Lung (tissue), 12 donors: ENCODE measurements around the gene SMARCAL1. TPM values are rescaled to one million over a fixed set of nuclear protein-coding genes. Genes with fewer than 3 reads are reported as not detected.

ENCODE experiments used
- ATAC-seq: fragments of 200-7000 bp; cut with Tn5 transposase; one replicate; pipeline ENCODE4 v1.9.1; 2020; ENCODE audit warnings: moderate number of reproducible peaks; ENCODE audit not compliant: insufficient read depth, low FRiP score
- DNase-seq, 3 donors: peaks; one replicate each; pipeline ENCODE4 v3.0.0-alpha.2; 2013 to 2017
- H3K27ac ChIP-seq, 2 donors: one replicate each; pipeline ENCODE4 v1.5.1; 2013; ENCODE audit warnings: mild to moderate bottlenecking in 2 of 2, moderate library complexity in 2 of 2, control low read depth in 1 of 2, inconsistent platforms in 1 of 2, low read depth in 1 of 2, low read length in 1 of 2
- H3K27me3 ChIP-seq, 3 donors: one replicate each; pipeline ENCODE4 v1.5.1; 2013; ENCODE audit warnings: low read length in 2 of 3; ENCODE audit not compliant: control insufficient read depth in 3 of 3, insufficient read depth in 3 of 3
- H3K36me3 ChIP-seq, 4 donors: one replicate each; pipeline ENCODE4 v1.5.1; 2013; ENCODE audit warnings: low read length in 4 of 4, mild to moderate bottlenecking in 1 of 4, moderate library complexity in 1 of 4; ENCODE audit not compliant: control insufficient read depth in 4 of 4, insufficient read depth in 4 of 4
- H3K4me1 ChIP-seq, 5 donors: one replicate each; pipeline ENCODE4 v1.5.1; 2013; ENCODE audit warnings: low read length in 5 of 5, mild to moderate bottlenecking in 2 of 5, moderate library complexity in 1 of 5; ENCODE audit not compliant: control insufficient read depth in 5 of 5, insufficient read depth in 5 of 5
- H3K4me3 ChIP-seq: one replicate; pipeline ENCODE4 v1.5.1; 2013; ENCODE audit warnings: mild to moderate bottlenecking, control low read depth, moderate library complexity
- H3K9ac ChIP-seq, 2 donors: one replicate each; pipeline ENCODE4 v1.5.1; 2013; ENCODE audit warnings: low read length in 2 of 2, control low read depth in 1 of 2; ENCODE audit not compliant: insufficient read depth in 1 of 2
- H3K9me3 ChIP-seq, 4 donors: one replicate each; pipeline ENCODE4 v1.5.1; 2013; ENCODE audit warnings: low read length in 3 of 4, mild to moderate bottlenecking in 1 of 4, moderate library complexity in 1 of 4; ENCODE audit not compliant: control insufficient read depth in 4 of 4, insufficient read depth in 3 of 4
- CTCF ChIP-seq: IDR thresholded peaks from 2 replicates; pipeline ENCODE4 v1.5.1; 2012; ENCODE audit warnings: mild to moderate bottlenecking; ENCODE audit errors: control extremely low read depth, extremely low read depth
- WGBS, 2 donors: extraction: QIAGEN DNeasy Blood & Tissue Kit; methylation state at CpG; one replicate each; pipeline ENCODE4 v1.1.7; 2013; 5-methylcytosine and 5-hydroxymethylcytosine counted together
- polyA plus RNA-seq, 2 donors: library from polyadenylated mRNA; stranded (reverse); fragments of 200-250 nt; gene quantifications; one replicate each; pipeline ENCODE4 v1.2.1, GENCODE V29; 2013
- total RNA-seq, 2 donors: library from RNA; depleted of rRNA in 1 of 2; stranded (reverse); fragments of >200 nt in 1 of 2; gene quantifications; one replicate each; pipeline ENCODE4 v1.2.1, GENCODE V29; 2014 to 2021
- donor health status: control.
- donor health status: control.
- donor health status: Bipolar disorder and iron deficiency.
- donor health status: healthy.
- donor health status: DM: yes; HTN: yes; CAD: no.

The SMARCAL1 gene
- total and polyA plus RNA-seq, 4 donors = 5.2 to 28.6 (median 13.5) TPM

DNA sequence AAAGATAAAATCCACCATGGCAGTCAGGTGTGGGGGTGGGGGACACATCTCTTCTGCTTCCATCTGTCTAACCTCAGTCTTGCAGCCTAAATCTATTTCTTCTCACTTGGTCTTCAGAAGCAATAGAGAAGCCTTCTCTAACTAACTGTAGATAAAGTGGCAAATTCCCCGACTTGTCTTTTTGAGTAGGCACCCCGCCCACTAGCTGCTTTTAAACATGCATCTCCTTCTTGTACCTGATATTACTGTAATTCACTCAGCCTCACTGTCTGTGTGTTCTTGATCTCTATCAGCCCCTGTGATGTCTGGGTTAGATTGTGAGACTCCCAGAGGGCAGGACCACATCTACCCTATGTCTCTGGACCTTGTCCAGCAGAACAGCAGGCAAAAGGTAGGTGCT is 46.8 kb upstream of the SMARCAL1 start:
- TF ChIP-seq CTCF = no peak
- Histone ChIP-seq H3K27me3 (peaks cover 0 to 25% (median 17%) of the 10 kb centered on the region in 3 donors), H3K36me3 (no peaks in the 10 kb centered on the region), H3K4me1 (peaks cover 0 to 37% (median 13%) of the 10 kb centered on the region in 5 donors), H3K4me3 (no peak overlapping the region), H3K9me3 (peaks cover 0 to 2% (median 0%) of the 10 kb centered on the region in 4 donors), H3K9ac (no peak overlapping the region), H3K27ac (no peak overlapping the region)
- ATAC-seq (no peak), DNase-seq (no peak)
- WGBS, 2 donors = 90 to 91% methylated on average over 2 of the region's 2 CpGs

GRCh38 chr2:216366777-216367471 is 45.4 kb upstream of the SMARCAL1 start:
- Histone ChIP-seq H3K9me3 (peaks cover 0 to 2% (median 0%) of the 10 kb centered on the region in 4 donors), H3K4me3 (no peak overlapping the region), H3K4me1 (peaks cover 0 to 26% (median 13%) of the 10 kb centered on the region in 5 donors), H3K36me3 (no peaks in the 10 kb centered on the region), H3K9ac (no peak overlapping the region), H3K27me3 (peaks cover 9 to 38% (median 23%) of the 10 kb centered on the region in 3 donors), H3K27ac (no peak overlapping the region)
- ATAC-seq = no peak
- 55 to 64% methylated on average over 5 of the region's 5 CpGs for WGBS, 2 donors
- TF ChIP-seq CTCF = no peak
- DNase-seq = peak in 1 of 3 donors; percentile 43

DNA sequence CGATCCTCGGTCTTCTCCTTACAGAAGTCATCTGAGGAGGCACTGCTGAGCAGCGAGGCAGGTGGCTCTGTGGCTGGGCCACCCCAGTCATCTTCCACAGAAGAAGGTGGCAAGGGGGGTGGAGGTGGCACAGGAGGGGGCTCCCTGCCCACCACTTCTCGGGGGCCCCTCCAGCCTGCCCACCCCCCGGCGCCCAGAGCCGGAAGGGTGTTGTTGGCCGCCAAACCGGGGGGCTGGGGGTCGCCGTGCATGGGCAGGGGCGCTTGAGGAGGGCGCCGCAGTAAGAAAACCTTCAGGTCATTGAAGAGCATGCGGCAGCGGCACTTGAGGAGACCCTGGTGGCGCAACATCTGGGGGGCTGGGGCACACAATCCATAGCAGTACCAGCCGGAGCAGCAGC is 42.5 kb upstream of the SMARCAL1 start:
- no peak overlapping the region for H3K9ac ChIP-seq
- WGBS, 2 donors = 76 to 83% methylated on average over 18 of the region's 18 CpGs
- peaks cover 0 to 2% (median 0%) of the 10 kb centered on the region in 4 donors for H3K9me3 ChIP-seq
- DNase-seq = no peak
- TF ChIP-seq CTCF = no peak
- no peak for ATAC-seq
- no peak overlapping the region for H3K27ac ChIP-seq
- H3K36me3 ChIP-seq = no peaks in the 10 kb centered on the region
- peaks cover 13 to 44% (median 31%) of the 10 kb centered on the region in 3 donors for H3K27me3 ChIP-seq
- no peak overlapping the region for H3K4me3 ChIP-seq
- H3K4me1 ChIP-seq = peaks cover 0 to 14% (median 4%) of the 10 kb centered on the region in 5 donors
